Liver (tissue), 9 donors: Measurements from ENCODE around the gene WDR75. TPM values are rescaled to one million over a fixed set of nuclear protein-coding genes. Genes with fewer than 3 reads are reported as not detected.
A peak's percentile ranks its signal among the peaks of the same experiment; 100 is the strongest.

Experiments used
- DNase-seq: peaks from one replicate; pipeline ENCODE4 v3.0.0-alpha.2; 2017; ENCODE audit warnings: low spot score
- H3K27ac ChIP-seq, 2 donors: one replicate each; pipeline ENCODE4 v1.7.0; 2013; ENCODE audit warnings: inconsistent platforms in 2 of 2, low read length in 2 of 2, control low read depth in 1 of 2, low read depth in 1 of 2, mild to moderate bottlenecking in 1 of 2
- H3K27me3 ChIP-seq, 4 donors: one replicate each; pipeline versions ENCODE4 v1.6.1 to v1.7.0; 2013; ENCODE audit warnings: low read length in 3 of 4, inconsistent platforms in 1 of 4, mild to moderate bottlenecking in 1 of 4, moderate library complexity in 1 of 4; ENCODE audit not compliant: control insufficient read depth in 4 of 4, insufficient read depth in 4 of 4
- H3K36me3 ChIP-seq, 4 donors: one replicate each; pipeline versions ENCODE4 v1.6.1 to v1.7.0; 2013; ENCODE audit warnings: low read length in 3 of 4, mild to moderate bottlenecking in 3 of 4, low read depth in 1 of 4, moderate library complexity in 1 of 4; ENCODE audit not compliant: control insufficient read depth in 4 of 4, insufficient read depth in 3 of 4
- H3K4me1 ChIP-seq, 4 donors: one replicate each; pipeline versions ENCODE4 v1.6.1 to v1.7.0; 2013; ENCODE audit warnings: low read length in 3 of 4, mild to moderate bottlenecking in 3 of 4, moderate library complexity in 1 of 4; ENCODE audit not compliant: control insufficient read depth in 4 of 4, insufficient read depth in 4 of 4
- H3K4me3 ChIP-seq, 3 donors: one replicate each; pipeline versions ENCODE4 v1.6.1 to v1.7.0; 2013; ENCODE audit warnings: low read length in 3 of 3, control low read depth in 1 of 3, low read depth in 1 of 3, mild to moderate bottlenecking in 1 of 3
- H3K9ac ChIP-seq, 2 donors: one replicate each; pipeline ENCODE4 v1.7.0; 2013; ENCODE audit warnings: low read length in 2 of 2, mild to moderate bottlenecking in 2 of 2, moderate library complexity in 2 of 2, control low read depth in 1 of 2, low read depth in 1 of 2
- H3K9me3 ChIP-seq, 4 donors: one replicate each; pipeline versions ENCODE4 v1.6.1 to v1.7.0; 2013; ENCODE audit warnings: low read length in 3 of 4; ENCODE audit not compliant: control insufficient read depth in 4 of 4
- EGR1 ChIP-seq, 2 donors: IDR thresholded peaks; 2 replicates each; pipeline ENCODE4 v1.6.1; 2016 to 2018; ENCODE audit warnings: antibody characterized with exemption in 2 of 2, low read depth in 2 of 2
- FOXA2 ChIP-seq: IDR thresholded peaks from 2 replicates; pipeline ENCODE4 v1.6.1; 2016; ENCODE audit warnings: antibody characterized with exemption
- HNF4A ChIP-seq, 2 donors: conservative IDR thresholded peaks; 2 replicates each; pipeline ENCODE4 v1.6.1; 2016; ENCODE audit warnings: antibody characterized with exemption in 2 of 2, mild to moderate bottlenecking in 2 of 2
- JUND ChIP-seq, 2 donors: IDR thresholded peaks; 2 replicates each; pipeline ENCODE4 v1.6.1; 2016; ENCODE audit warnings: antibody characterized with exemption in 2 of 2
- NR2F2 ChIP-seq: IDR thresholded peaks from 2 replicates; pipeline ENCODE4 v1.6.1; 2016; ENCODE audit warnings: antibody characterized with exemption
- SP1 ChIP-seq: IDR thresholded peaks from 2 replicates; pipeline ENCODE4 v1.6.1; 2018; ENCODE audit warnings: antibody characterized with exemption, mild to moderate bottlenecking
- TAF1 ChIP-seq: conservative IDR thresholded peaks from 2 replicates; pipeline ENCODE4 v1.6.1; 2016; ENCODE audit warnings: antibody characterized with exemption, mild to moderate bottlenecking
- WGBS: extraction: QIAGEN DNeasy Blood & Tissue Kit; methylation state at CpG from one replicate; pipeline ENCODE4 v1.1.7; 2013; 5-methylcytosine and 5-hydroxymethylcytosine counted together
- polyA plus RNA-seq, 2 donors: library from polyadenylated mRNA; stranded (reverse) in 1 of 2; unstranded in 1 of 2; fragments of 200-250 nt in 1 of 2; fragments of >200 nt in 1 of 2; fragmentation: Nextera tagmentation in 1 of 2; extraction: Ambion mirVana in 1 of 2; gene quantifications; one replicate each; pipeline versions ENCODE4 v1.2.1 to v1.2.3, GENCODE V29; 2013 to 2015
- total RNA-seq, 2 donors: library from RNA; depleted of rRNA; stranded (reverse); fragments of >200 nt; gene quantifications; one replicate each; pipeline ENCODE4 v1.2.3, GENCODE V29; 2014
- TF ChIP-seq, protein P1 (sequence below): IDR thresholded peaks from 2 replicates; pipeline ENCODE4 v1.6.1; 2016; ENCODE audit warnings: antibody characterized with exemption
- TF ChIP-seq, protein P2 (sequence below): fragments of 150-350 bp; IDR thresholded peaks from 2 replicates; pipeline ENCODE4 v1.5.1; 2017; ENCODE audit warnings: improper control_type of control experiment, low read depth, low read length; ENCODE audit not compliant: missing input control
- TF ChIP-seq, protein P3 (sequence below): IDR thresholded peaks from 2 replicates; pipeline ENCODE4 v1.6.1; 2016; ENCODE audit warnings: antibody characterized with exemption, mild to moderate bottlenecking
- TF ChIP-seq, protein P4 (sequence below): IDR thresholded peaks from 2 replicates; pipeline ENCODE4 v1.6.1; 2016; ENCODE audit warnings: antibody characterized with exemption
- donor health status: healthy.
- donor health status: healthy.
- donor health status: healthy.
- donor health status: healthy.
- donor health status: healthy.

WDR75 gene
- total and polyA plus RNA-seq, 4 donors = 7.9 to 24.5 (median 15.1) TPM

DNA sequence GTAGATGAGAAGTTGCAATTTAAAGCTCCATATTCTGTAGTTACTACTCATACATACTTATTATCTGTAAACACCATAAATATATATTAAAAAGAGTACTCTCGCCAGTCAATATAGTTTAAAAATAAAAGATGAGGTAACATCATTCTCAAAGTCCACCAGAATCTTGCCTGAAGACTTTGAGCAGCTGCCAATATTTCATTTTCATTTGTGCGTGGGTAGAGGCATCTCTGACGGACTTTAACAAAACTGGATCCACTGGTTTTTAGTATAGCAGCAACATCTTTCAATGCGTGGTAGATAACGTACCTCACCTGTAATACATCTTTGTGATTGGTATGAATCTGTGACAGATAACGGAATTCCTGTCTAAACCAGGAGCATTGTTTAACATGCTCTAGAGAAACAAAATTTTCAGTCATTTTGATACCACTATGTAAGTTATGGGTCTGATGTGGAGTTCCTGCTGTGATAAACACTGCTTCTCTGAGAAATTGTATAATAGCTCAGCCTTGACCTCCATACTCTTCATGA, 45.0 kb downstream of the WDR75 start:
- H3K9me3 ChIP-seq = no peaks in the 10 kb centered on the region
- no peaks in the 10 kb centered on the region for H3K27me3 ChIP-seq
- no peak overlapping the region for H3K27ac ChIP-seq
- TF ChIP-seq FOXA2 (no peak), JUND (IDR thresholded peaks at IDR 0.05) (peak; percentile 17 to 24), HNF4A (conservative IDR thresholded peaks at IDR 0.05) (peak; percentile 58 to 62), EGR1 (IDR thresholded peaks at IDR 0.05; ENCODE audit: low read depth in 2 of 2) (peak; percentile 58 to 76), NR2F2 (no peak)
- TF ChIP-seq, protein P1, sequence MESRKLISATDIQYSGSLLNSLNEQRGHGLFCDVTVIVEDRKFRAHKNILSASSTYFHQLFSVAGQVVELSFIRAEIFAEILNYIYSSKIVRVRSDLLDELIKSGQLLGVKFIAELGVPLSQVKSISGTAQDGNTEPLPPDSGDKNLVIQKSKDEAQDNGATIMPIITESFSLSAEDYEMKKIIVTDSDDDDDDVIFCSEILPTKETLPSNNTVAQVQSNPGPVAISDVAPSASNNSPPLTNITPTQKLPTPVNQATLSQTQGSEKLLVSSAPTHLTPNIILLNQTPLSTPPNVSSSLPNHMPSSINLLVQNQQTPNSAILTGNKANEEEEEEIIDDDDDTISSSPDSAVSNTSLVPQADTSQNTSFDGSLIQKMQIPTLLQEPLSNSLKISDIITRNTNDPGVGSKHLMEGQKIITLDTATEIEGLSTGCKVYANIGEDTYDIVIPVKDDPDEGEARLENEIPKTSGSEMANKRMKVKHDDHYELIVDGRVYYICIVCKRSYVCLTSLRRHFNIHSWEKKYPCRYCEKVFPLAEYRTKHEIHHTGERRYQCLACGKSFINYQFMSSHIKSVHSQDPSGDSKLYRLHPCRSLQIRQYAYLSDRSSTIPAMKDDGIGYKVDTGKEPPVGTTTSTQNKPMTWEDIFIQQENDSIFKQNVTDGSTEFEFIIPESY = peak; percentile 17
- H3K4me1 ChIP-seq = peaks cover 2 to 8% (median 7%) of the 10 kb centered on the region in 4 donors
- no peak overlapping the region for H3K9ac ChIP-seq
- WGBS = 31% methylated on average over 6 of the region's 6 CpGs
- no peak overlapping the region for H3K4me3 ChIP-seq
- H3K36me3 ChIP-seq = no peaks in the 10 kb centered on the region
- DNase-seq = no peak

DNA sequence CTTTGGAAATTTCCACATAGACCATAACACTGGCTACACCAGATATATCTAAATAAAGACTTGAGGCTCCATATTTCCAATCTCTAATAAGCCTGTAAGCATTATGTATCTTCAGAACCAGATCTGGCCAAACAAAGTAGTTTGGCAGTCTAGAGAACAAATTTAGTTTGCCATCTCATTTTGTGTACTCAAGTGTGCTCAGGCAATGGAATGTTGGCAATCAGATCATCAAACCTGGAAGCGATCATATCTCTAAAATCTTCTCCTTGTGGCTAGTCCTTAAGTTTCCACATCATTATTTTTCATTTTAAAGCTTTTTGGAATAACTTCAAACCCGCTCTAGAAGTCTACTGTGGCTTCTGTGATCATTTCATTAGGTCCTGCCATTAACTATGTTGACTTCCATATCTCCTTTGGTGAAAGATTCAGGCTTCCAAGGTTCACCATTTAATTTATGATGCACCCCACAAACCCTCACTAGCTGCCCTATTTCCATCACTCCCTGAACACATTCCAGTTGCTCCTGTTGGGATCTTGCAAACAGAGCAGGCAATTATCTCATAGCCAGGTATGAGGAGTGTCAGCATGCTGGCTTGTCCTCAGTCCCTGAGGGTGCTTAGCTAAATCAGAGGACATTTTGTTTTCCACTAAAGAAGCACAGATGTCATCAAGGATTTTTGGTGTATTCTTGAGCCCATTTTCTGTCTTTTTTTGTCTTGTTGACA, 46.2 kb downstream of the WDR75 start:
- H3K4me3 ChIP-seq = no peak overlapping the region
- WGBS = 69% methylated on average over 2 of the region's 2 CpGs
- no peak overlapping the region for H3K9ac ChIP-seq
- DNase-seq = no peak
- peaks cover 2 to 8% (median 7%) of the 10 kb centered on the region in 4 donors for H3K4me1 ChIP-seq
- H3K9me3 ChIP-seq = no peaks in the 10 kb centered on the region
- no peak overlapping the region for H3K27ac ChIP-seq
- TF ChIP-seq, protein P2, sequence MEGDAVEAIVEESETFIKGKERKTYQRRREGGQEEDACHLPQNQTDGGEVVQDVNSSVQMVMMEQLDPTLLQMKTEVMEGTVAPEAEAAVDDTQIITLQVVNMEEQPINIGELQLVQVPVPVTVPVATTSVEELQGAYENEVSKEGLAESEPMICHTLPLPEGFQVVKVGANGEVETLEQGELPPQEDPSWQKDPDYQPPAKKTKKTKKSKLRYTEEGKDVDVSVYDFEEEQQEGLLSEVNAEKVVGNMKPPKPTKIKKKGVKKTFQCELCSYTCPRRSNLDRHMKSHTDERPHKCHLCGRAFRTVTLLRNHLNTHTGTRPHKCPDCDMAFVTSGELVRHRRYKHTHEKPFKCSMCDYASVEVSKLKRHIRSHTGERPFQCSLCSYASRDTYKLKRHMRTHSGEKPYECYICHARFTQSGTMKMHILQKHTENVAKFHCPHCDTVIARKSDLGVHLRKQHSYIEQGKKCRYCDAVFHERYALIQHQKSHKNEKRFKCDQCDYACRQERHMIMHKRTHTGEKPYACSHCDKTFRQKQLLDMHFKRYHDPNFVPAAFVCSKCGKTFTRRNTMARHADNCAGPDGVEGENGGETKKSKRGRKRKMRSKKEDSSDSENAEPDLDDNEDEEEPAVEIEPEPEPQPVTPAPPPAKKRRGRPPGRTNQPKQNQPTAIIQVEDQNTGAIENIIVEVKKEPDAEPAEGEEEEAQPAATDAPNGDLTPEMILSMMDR = no peak
- TF ChIP-seq, protein P3, sequence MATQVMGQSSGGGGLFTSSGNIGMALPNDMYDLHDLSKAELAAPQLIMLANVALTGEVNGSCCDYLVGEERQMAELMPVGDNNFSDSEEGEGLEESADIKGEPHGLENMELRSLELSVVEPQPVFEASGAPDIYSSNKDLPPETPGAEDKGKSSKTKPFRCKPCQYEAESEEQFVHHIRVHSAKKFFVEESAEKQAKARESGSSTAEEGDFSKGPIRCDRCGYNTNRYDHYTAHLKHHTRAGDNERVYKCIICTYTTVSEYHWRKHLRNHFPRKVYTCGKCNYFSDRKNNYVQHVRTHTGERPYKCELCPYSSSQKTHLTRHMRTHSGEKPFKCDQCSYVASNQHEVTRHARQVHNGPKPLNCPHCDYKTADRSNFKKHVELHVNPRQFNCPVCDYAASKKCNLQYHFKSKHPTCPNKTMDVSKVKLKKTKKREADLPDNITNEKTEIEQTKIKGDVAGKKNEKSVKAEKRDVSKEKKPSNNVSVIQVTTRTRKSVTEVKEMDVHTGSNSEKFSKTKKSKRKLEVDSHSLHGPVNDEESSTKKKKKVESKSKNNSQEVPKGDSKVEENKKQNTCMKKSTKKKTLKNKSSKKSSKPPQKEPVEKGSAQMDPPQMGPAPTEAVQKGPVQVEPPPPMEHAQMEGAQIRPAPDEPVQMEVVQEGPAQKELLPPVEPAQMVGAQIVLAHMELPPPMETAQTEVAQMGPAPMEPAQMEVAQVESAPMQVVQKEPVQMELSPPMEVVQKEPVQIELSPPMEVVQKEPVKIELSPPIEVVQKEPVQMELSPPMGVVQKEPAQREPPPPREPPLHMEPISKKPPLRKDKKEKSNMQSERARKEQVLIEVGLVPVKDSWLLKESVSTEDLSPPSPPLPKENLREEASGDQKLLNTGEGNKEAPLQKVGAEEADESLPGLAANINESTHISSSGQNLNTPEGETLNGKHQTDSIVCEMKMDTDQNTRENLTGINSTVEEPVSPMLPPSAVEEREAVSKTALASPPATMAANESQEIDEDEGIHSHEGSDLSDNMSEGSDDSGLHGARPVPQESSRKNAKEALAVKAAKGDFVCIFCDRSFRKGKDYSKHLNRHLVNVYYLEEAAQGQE = no peak
- TF ChIP-seq SP1 (no peak), TAF1 (no peak)
- TF ChIP-seq, protein P4, sequence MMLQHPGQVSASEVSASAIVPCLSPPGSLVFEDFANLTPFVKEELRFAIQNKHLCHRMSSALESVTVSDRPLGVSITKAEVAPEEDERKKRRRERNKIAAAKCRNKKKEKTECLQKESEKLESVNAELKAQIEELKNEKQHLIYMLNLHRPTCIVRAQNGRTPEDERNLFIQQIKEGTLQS = no peak
- H3K36me3 ChIP-seq = no peaks in the 10 kb centered on the region
- no peaks in the 10 kb centered on the region for H3K27me3 ChIP-seq
